HepG2 (cell line): Measurements from ENCODE around the gene ARPC1B. TPM values are rescaled to one million over a fixed set of nuclear protein-coding genes. Genes with fewer than 3 reads are reported as not detected.

Source experiments
- AGO1 ChIP-seq: fragments of 200-400 bp; formaldehyde crosslinking; IDR thresholded peaks from 2 replicates; pipeline ENCODE4 v1.6.1; 2017; ENCODE audit warnings: mild to moderate bottlenecking, low read depth, low read length, moderate library complexity; ENCODE audit not compliant: poor library complexity, severe bottlenecking
- FOXK2 ChIP-seq: fragments of 450-650 bp; IDR thresholded peaks from 2 replicates; pipeline ENCODE4 v1.6.1; 2016
- KLF12 ChIP-seq: sonication (generic); formaldehyde crosslinking; IDR thresholded peaks from 2 replicates; pipeline ENCODE4 v1.4.0; 2020; ENCODE audit warnings: missing genetic modification reagents, borderline replicate concordance
- MEIS1 ChIP-seq: sonication (generic); formaldehyde crosslinking; IDR thresholded peaks from 2 replicates; pipeline ENCODE4 v1.9.0; 2021; ENCODE audit warnings: mild to moderate bottlenecking, missing genetic modification reagents, moderate library complexity, borderline replicate concordance
- MLLT10 ChIP-seq: sonication (generic); formaldehyde crosslinking; IDR thresholded peaks from 2 replicates; pipeline ENCODE4 v1.4.0; 2020; ENCODE audit warnings: missing genetic modification reagents
- NFE2L1 ChIP-seq: sonication (generic); formaldehyde crosslinking; IDR thresholded peaks from 2 replicates; pipeline ENCODE4 v1.4.0; 2020; ENCODE audit warnings: missing genetic modification reagents, mild to moderate bottlenecking, borderline replicate concordance
- SIN3B ChIP-seq: fragments of 150-350 bp; IDR thresholded peaks from 2 replicates; pipeline ENCODE4 v1.6.1; 2014; ENCODE audit warnings: low read length
- ZKSCAN5 ChIP-seq: sonication (generic); formaldehyde crosslinking; IDR thresholded peaks from 2 replicates; pipeline ENCODE4 v1.5.1; 2020; ENCODE audit warnings: mild to moderate bottlenecking, missing genetic modification reagents
- ZNF101 ChIP-seq: sonication (generic); formaldehyde crosslinking; IDR thresholded peaks from 2 replicates; pipeline ENCODE4 v1.4.0; 2020; ENCODE audit warnings: mild to moderate bottlenecking, low read depth, missing genetic modification reagents, borderline replicate concordance
- ZNF501 ChIP-seq: sonication (generic); formaldehyde crosslinking; IDR thresholded peaks from 2 replicates; pipeline ENCODE4 v1.5.1; 2020; ENCODE audit warnings: mild to moderate bottlenecking, moderate library complexity, missing genetic modification reagents
- ZNF547 ChIP-seq: sonication (generic); formaldehyde crosslinking; IDR thresholded peaks from 2 replicates; pipeline ENCODE4 v1.5.1; 2020; ENCODE audit warnings: mild to moderate bottlenecking, missing genetic modification reagents
- ZNF605 ChIP-seq: sonication (generic); formaldehyde crosslinking; IDR thresholded peaks from 2 replicates; pipeline ENCODE4 v1.8.0; 2022; ENCODE audit warnings: mild to moderate bottlenecking, missing genetic modification reagents
- polyA plus RNA-seq, 8 experiments: library from polyadenylated mRNA; depleted of rRNA in 3 of 8; stranded (reverse) in 7 of 8; unstranded in 1 of 8; fragments of >200 nt; fragmentation: Illumina TruSeq in 4 of 8; extraction: Trizol in 4 of 8; gene quantifications; 2 replicates each; pipeline versions ENCODE4 v1.2.1 to v1.2.3, GENCODE V29; 2011 to 2016; ENCODE audit warnings: low read depth in 4 of 8, missing spikeins in 1 of 8, mixed read lengths in 1 of 8; ENCODE audit not compliant: insufficient read depth in 1 of 8
- total RNA-seq, 5 experiments: library from RNA; depleted of rRNA; stranded (reverse); fragments of >200 nt; fragmentation: Illumina TruSeq; extraction: Trizol; gene quantifications; 2 replicates each; pipeline ENCODE4 v1.2.3, GENCODE V29; 2016; ENCODE audit warnings: low read depth in 1 of 5
- TF ChIP-seq, protein P1 (sequence below): IDR thresholded peaks from 2 replicates; pipeline ENCODE4 v1.6.1; 2016; ENCODE audit warnings: missing compliant biosample characterization, missing genetic modification reagents, borderline replicate concordance
- TF ChIP-seq, protein P2 (sequence below), 2 experiments: sonication (generic) in 1 of 2; formaldehyde crosslinking in 1 of 2; IDR thresholded peaks; 2 replicates each; pipeline versions ENCODE4 v1.4.0 to v1.6.1; 2016 to 2020; ENCODE audit warnings: borderline replicate concordance in 1 of 2, low read depth in 1 of 2, mild to moderate bottlenecking in 1 of 2, missing genetic modification reagents in 1 of 2
- TF ChIP-seq, protein P3 (sequence below): sonication (generic); formaldehyde crosslinking; IDR thresholded peaks from 2 replicates; pipeline ENCODE4 v1.5.1; 2020; ENCODE audit warnings: mild to moderate bottlenecking, missing genetic modification reagents
- TF ChIP-seq, protein P4 (sequence below): sonication (generic); formaldehyde crosslinking; IDR thresholded peaks from 2 replicates; pipeline ENCODE4 v1.5.0; 2020; ENCODE audit warnings: mild to moderate bottlenecking, missing genetic modification reagents

Gene ARPC1B
- total and polyA plus RNA-seq, 2 of the 13 experiments (the other 11 are each of a cell fraction or from before 2014, with no cell fraction given), result 72.9 to 89.1 TPM

DNA sequence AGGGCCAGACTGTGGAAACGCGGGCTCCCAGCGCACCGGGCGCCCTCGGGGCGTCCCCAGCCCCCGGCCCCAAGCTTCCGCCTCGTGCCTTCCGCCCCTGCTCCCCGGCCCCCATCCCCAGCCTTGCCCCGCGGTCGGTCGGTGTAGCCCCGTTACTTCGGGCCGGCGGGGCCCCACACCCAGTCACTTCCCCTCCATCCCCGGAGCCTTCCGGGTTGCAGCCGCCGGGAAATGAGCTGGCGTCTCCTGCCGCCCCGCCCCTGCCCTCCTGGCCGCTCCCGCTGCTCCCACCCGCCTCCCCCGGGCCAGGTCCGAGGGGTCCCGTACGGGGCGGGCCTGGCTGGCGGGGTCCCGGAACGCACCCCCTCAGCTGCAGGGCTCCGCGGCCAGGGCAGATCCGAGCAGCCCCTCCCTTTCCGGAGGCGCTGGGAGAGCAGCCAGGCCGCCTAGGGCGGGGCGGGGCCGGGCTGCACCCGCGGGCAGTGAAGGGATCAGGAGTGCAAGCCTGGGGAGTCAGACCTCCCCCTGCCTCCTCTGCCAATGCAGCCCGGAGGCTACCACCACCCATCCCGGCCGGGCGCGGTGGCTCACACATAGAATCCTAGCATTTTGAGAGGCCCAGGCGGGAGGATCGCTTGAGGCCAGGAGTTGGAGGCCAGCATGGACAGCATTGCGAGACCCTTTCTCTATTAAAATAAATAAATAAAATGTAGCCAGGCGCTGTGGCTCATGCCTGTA is 709 bp downstream of the ARPC1B start (continued):
- TF ChIP-seq, protein P1, sequence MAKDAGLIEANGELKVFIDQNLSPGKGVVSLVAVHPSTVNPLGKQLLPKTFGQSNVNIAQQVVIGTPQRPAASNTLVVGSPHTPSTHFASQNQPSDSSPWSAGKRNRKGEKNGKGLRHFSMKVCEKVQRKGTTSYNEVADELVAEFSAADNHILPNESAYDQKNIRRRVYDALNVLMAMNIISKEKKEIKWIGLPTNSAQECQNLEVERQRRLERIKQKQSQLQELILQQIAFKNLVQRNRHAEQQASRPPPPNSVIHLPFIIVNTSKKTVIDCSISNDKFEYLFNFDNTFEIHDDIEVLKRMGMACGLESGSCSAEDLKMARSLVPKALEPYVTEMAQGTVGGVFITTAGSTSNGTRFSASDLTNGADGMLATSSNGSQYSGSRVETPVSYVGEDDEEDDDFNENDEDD (CRISPR knock-in tag), result no peak
- TF ChIP-seq ZNF605, result peak; percentile 20; the same call in 1 of the 2 replicates
- no peak for TF ChIP-seq ZNF101 (CRISPR knock-in tag)
- TF ChIP-seq, protein P2, sequence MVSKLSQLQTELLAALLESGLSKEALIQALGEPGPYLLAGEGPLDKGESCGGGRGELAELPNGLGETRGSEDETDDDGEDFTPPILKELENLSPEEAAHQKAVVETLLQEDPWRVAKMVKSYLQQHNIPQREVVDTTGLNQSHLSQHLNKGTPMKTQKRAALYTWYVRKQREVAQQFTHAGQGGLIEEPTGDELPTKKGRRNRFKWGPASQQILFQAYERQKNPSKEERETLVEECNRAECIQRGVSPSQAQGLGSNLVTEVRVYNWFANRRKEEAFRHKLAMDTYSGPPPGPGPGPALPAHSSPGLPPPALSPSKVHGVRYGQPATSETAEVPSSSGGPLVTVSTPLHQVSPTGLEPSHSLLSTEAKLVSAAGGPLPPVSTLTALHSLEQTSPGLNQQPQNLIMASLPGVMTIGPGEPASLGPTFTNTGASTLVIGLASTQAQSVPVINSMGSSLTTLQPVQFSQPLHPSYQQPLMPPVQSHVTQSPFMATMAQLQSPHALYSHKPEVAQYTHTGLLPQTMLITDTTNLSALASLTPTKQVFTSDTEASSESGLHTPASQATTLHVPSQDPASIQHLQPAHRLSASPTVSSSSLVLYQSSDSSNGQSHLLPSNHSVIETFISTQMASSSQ (IDR thresholded peaks at IDR 0.05; ENCODE audit: low read depth), result no peak
- TF ChIP-seq, protein P2 (CRISPR knock-in tag; IDR thresholded peaks at IDR 0.05; ENCODE audit: borderline replicate concordance), result peak; percentile 44; the same call in 1 of the 2 replicates
- TF ChIP-seq SIN3B, result no peak
- TF ChIP-seq ZKSCAN5 (CRISPR knock-in tag), result no peak
- TF ChIP-seq AGO1, result no peak
- no peak for TF ChIP-seq FOXK2
- TF ChIP-seq KLF12 (CRISPR knock-in tag), result no peak
- TF ChIP-seq, protein P3, sequence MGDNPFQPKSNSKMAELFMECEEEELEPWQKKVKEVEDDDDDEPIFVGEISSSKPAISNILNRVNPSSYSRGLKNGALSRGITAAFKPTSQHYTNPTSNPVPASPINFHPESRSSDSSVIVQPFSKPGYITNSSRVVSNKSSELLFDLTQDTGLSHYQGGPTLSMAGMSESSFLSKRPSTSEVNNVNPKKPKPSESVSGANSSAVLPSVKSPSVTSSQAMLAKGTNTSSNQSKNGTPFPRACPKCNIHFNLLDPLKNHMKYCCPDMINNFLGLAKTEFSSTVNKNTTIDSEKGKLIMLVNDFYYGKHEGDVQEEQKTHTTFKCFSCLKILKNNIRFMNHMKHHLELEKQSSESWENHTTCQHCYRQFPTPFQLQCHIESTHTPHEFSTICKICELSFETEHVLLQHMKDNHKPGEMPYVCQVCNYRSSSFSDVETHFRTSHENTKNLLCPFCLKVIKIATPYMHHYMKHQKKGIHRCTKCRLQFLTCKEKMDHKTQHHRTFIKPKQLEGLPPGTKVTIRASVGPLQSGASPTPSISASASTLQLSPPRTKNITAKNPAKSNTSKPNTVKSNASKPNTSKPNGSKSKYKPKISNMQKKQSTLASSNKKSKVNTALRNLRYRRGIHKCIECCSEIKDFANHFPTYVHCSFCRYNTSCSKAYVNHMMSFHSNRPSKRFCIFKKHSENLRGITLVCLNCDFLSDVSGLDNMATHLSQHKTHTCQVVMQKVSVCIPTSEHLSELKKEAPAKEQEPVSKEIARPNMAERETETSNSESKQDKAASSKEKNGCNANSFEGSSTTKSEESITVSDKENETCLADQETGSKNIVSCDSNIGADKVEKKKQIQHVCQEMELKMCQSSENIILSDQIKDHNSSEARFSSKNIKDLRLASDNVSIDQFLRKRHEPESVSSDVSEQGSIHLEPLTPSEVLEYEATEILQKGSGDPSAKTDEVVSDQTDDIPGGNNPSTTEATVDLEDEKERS (CRISPR knock-in tag), result no peak
- TF ChIP-seq MEIS1 (CRISPR knock-in tag), result no peak; the same call in 1 of the 2 replicates
- TF ChIP-seq, protein P4, sequence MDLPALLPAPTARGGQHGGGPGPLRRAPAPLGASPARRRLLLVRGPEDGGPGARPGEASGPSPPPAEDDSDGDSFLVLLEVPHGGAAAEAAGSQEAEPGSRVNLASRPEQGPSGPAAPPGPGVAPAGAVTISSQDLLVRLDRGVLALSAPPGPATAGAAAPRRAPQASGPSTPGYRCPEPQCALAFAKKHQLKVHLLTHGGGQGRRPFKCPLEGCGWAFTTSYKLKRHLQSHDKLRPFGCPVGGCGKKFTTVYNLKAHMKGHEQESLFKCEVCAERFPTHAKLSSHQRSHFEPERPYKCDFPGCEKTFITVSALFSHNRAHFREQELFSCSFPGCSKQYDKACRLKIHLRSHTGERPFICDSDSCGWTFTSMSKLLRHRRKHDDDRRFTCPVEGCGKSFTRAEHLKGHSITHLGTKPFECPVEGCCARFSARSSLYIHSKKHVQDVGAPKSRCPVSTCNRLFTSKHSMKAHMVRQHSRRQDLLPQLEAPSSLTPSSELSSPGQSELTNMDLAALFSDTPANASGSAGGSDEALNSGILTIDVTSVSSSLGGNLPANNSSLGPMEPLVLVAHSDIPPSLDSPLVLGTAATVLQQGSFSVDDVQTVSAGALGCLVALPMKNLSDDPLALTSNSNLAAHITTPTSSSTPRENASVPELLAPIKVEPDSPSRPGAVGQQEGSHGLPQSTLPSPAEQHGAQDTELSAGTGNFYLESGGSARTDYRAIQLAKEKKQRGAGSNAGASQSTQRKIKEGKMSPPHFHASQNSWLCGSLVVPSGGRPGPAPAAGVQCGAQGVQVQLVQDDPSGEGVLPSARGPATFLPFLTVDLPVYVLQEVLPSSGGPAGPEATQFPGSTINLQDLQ (CRISPR knock-in tag), result no peak
- no peak for TF ChIP-seq ZNF547 (CRISPR knock-in tag)
- TF ChIP-seq ZNF501, result no peak
- TF ChIP-seq MLLT10, result no peak
- no peak for TF ChIP-seq NFE2L1
